Neural cell (in vitro differentiated cells): ENCODE data around the gene NKAIN4. TPM values are rescaled to one million over a fixed set of nuclear protein-coding genes. Genes with fewer than 3 reads are reported as not detected.

Experiments used
- H2AFZ ChIP-seq: fragments of 200-600, 300-800 bp; sonication (generic), shearing (Covaris generic); 2 replicates; pipeline ENCODE4 v1.6.0; 2014; ENCODE audit warnings: low read depth, mild to moderate bottlenecking, antibody characterized with exemption, low read length, moderate library complexity
- H3F3A ChIP-seq: fragments of 200-600 bp; shearing (Covaris generic); 2 replicates; pipeline ENCODE4 v1.6.1; 2016; ENCODE audit warnings: mild to moderate bottlenecking, moderate library complexity, mixed read lengths, antibody characterized with exemption, low read length; ENCODE audit not compliant: insufficient read depth, poor library complexity, severe bottlenecking
- H3K27ac ChIP-seq: fragments of 200-600, 300-800 bp; sonication (generic), shearing (Covaris generic); 2 replicates; pipeline ENCODE4 v1.5.1; 2014; ENCODE audit warnings: mild to moderate bottlenecking, low read length, moderate library complexity
- H3K27me3 ChIP-seq: fragments of 300-800, 200-600 bp; sonication (generic), shearing (Covaris generic); 2 replicates; pipeline ENCODE4 v1.6.0; 2014; ENCODE audit warnings: mild to moderate bottlenecking, low read depth, low read length, moderate library complexity; ENCODE audit not compliant: insufficient read depth
- H3K36me3 ChIP-seq: fragments of 300-800, 200-600 bp; sonication (generic), shearing (Covaris generic); 2 replicates; pipeline ENCODE4 v1.5.1; 2014; ENCODE audit warnings: mild to moderate bottlenecking, antibody characterized with exemption, low read length, moderate library complexity; ENCODE audit not compliant: insufficient read depth
- H3K4me2 ChIP-seq: fragments of 300-800, 200-600 bp; sonication (generic), shearing (Covaris generic); 2 replicates; pipeline ENCODE4 v1.6.0; 2014; ENCODE audit warnings: mild to moderate bottlenecking, low read length
- H3K4me3 ChIP-seq: fragments of 300-800, 200-600 bp; sonication (generic), shearing (Covaris generic); 2 replicates; pipeline ENCODE4 v1.5.1; 2014; ENCODE audit warnings: mild to moderate bottlenecking, low read length, moderate library complexity
- H3K79me2 ChIP-seq: fragments of 200-600 bp; shearing (Covaris generic); replicated peaks from 2 replicates; pipeline ENCODE4 v1.6.0; 2014; ENCODE audit warnings: mild to moderate bottlenecking, low read length, moderate library complexity; ENCODE audit not compliant: insufficient read depth
- H3K9ac ChIP-seq: fragments of 300-800, 200-600 bp; sonication (generic), shearing (Covaris generic); 2 replicates; pipeline ENCODE4 v1.6.1; 2016; ENCODE audit warnings: mild to moderate bottlenecking, low read length, mixed read lengths
- H3K9me2 ChIP-seq: fragments of 200-600 bp; shearing (Covaris generic); 2 replicates; pipeline ENCODE4 v1.6.1; 2016; ENCODE audit warnings: mild to moderate bottlenecking, low read length, mixed read lengths; ENCODE audit not compliant: insufficient read depth
- H3K9me3 ChIP-seq: fragments of 200-600, 300-800 bp; sonication (generic), shearing (Covaris generic); 2 replicates; pipeline ENCODE4 v1.6.1; 2016; ENCODE audit warnings: mild to moderate bottlenecking, mixed run types, low read length, moderate library complexity, mixed read lengths
- H4K20me1 ChIP-seq: fragments of 200-600 bp; shearing (Covaris generic); 2 replicates; pipeline ENCODE4 v1.6.1; 2016; ENCODE audit warnings: mild to moderate bottlenecking, mixed run types; ENCODE audit not compliant: insufficient read depth
- EP300 ChIP-seq: fragments of 450-650 bp; conservative IDR thresholded peaks from 2 replicates; pipeline ENCODE4 v1.6.1; 2014; ENCODE audit warnings: antibody characterized with exemption, mild to moderate bottlenecking, moderate library complexity; ENCODE audit not compliant: poor library complexity, severe bottlenecking
- EZH2 ChIP-seq: fragments of 200-600, 300-800 bp; shearing (Covaris generic), sonication (generic); IDR thresholded peaks from 2 replicates; pipeline ENCODE4 v1.6.1; 2014; ENCODE audit warnings: antibody characterized with exemption, low read length, borderline replicate concordance, mild to moderate bottlenecking; ENCODE audit not compliant: insufficient read depth, poor library complexity, severe bottlenecking
- MXI1 ChIP-seq: fragments of 450-650 bp; conservative IDR thresholded peaks from 2 replicates; pipeline ENCODE4 v1.6.1; 2014; ENCODE audit warnings: antibody characterized with exemption, mild to moderate bottlenecking; ENCODE audit not compliant: poor library complexity, severe bottlenecking
- POLR2AphosphoS5 ChIP-seq: IDR thresholded peaks from 2 replicates; pipeline ENCODE4 v1.6.1; 2012
- RAD21 ChIP-seq: fragments of 450-650 bp; conservative IDR thresholded peaks from 2 replicates; pipeline ENCODE4 v1.6.1; 2014; ENCODE audit warnings: antibody characterized with exemption, mild to moderate bottlenecking, moderate library complexity
- SMC3 ChIP-seq: fragments of 450-650 bp; conservative IDR thresholded peaks from 2 replicates; pipeline ENCODE4 v1.6.1; 2014; ENCODE audit warnings: antibody characterized with exemption, mild to moderate bottlenecking, moderate library complexity; ENCODE audit not compliant: poor library complexity
- TAF1 ChIP-seq: IDR thresholded peaks from 2 replicates; pipeline ENCODE4 v1.6.1; 2012; ENCODE audit warnings: low read depth
- polyA plus RNA-seq: library from polyadenylated mRNA; depleted of rRNA; stranded (reverse); fragments of >200 nt; gene quantifications from 2 replicates; pipeline ENCODE4 v1.2.3, GENCODE V29; 2014
- TF ChIP-seq, protein P1 (sequence below): fragments of 450-650 bp; IDR thresholded peaks from 2 replicates; pipeline ENCODE4 v1.5.1; 2014; ENCODE audit warnings: antibody characterized with exemption, mild to moderate bottlenecking, moderate library complexity; ENCODE audit not compliant: poor library complexity, severe bottlenecking
- TF ChIP-seq, protein P2 (sequence below): IDR thresholded peaks from 2 replicates; pipeline ENCODE4 v1.6.1; 2012; ENCODE audit warnings: borderline replicate concordance

NKAIN4 gene
- polyA plus RNA-seq, 1 donor from 2014 or later: 11.2 TPM

DNA sequence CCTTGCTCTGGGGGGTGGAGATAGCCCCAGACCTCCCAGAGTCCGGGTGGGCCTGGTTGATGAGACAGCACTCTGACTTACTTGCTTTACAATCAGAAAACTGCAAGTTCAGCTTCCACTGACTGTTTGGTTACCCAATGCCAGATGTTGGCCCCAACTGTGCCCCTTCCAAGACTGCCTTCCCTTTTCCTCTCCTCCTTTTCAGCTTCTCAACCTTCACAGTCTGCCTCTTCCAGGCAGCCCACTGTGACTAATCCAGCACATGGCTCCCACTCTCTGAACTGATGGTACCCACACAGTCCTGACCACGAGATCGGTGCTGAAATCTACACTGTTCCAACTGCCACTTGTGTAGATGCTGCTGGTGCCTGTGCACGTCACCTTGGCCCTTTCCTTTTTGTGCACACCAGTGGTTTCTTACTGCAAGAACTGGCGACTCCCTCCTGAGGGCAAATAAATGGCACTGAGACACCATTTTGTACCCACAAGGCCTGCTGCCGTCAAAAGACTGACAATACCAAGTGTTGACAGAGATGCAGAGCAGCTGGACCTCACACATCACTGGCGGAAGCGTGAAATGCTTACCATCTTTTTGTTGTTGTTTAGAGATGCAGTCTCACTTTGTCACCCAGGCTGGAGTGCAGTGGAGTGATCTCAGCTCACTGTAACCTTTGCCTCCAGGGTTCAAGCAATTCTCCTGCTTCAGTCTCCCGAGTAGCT lies 16.5 kb upstream of the NKAIN4 start:
- H3K9ac ChIP-seq: no peak overlapping the region
- no peak overlapping the region for H3K27ac ChIP-seq
- no peak overlapping the region for H3K4me3 ChIP-seq

DNA sequence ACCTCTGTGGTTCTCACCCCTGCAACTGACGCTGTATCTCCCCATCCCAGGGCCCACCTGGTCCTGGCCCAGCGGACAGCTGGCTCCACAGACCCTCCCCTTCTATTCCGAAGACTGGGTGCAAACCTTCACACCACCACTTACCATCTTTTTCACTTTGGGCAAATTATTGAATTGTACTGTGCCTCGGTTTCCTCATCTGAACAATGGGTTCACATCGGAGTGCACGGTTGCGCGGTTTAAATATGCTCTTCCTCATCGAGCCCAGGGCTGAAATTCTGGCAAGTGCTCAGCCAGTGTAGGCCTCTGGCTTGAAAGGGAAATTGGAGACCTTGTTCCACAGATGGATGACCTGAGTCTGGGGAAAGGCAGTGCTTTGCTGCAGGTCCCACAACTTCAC lies 15.5 kb upstream of the NKAIN4 start:
- Histone ChIP-seq H3K9me2 (no peaks in the 10 kb centered on the region), H3K79me2 (peaks cover 26% of the 10 kb centered on the region), H2AFZ (no peak overlapping the region), H3F3A (no peaks in the 10 kb centered on the region), H3K4me2 (no peak overlapping the region), H3K27me3 (no peaks in the 10 kb centered on the region), H3K4me3 (no peak overlapping the region), H3K9me3 (no peaks in the 10 kb centered on the region), H3K36me3 (no peaks in the 10 kb centered on the region), H3K9ac (no peak overlapping the region), H4K20me1 (no peaks in the 10 kb centered on the region), H3K27ac (no peak overlapping the region)
- TF ChIP-seq MXI1 (no peak), RAD21 (no peak), POLR2AphosphoS5 (no peak)
- TF ChIP-seq, protein P1, sequence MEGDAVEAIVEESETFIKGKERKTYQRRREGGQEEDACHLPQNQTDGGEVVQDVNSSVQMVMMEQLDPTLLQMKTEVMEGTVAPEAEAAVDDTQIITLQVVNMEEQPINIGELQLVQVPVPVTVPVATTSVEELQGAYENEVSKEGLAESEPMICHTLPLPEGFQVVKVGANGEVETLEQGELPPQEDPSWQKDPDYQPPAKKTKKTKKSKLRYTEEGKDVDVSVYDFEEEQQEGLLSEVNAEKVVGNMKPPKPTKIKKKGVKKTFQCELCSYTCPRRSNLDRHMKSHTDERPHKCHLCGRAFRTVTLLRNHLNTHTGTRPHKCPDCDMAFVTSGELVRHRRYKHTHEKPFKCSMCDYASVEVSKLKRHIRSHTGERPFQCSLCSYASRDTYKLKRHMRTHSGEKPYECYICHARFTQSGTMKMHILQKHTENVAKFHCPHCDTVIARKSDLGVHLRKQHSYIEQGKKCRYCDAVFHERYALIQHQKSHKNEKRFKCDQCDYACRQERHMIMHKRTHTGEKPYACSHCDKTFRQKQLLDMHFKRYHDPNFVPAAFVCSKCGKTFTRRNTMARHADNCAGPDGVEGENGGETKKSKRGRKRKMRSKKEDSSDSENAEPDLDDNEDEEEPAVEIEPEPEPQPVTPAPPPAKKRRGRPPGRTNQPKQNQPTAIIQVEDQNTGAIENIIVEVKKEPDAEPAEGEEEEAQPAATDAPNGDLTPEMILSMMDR: no peak

More for the DNA sequence above, 16.5 kb upstream of the NKAIN4 start:
- H3K79me2 ChIP-seq: peaks cover 30% of the 10 kb centered on the region
- H2AFZ ChIP-seq: no peak overlapping the region
- no peak overlapping the region for H3K4me2 ChIP-seq
- H3K27me3 ChIP-seq: no peaks in the 10 kb centered on the region
- H3K9me3 ChIP-seq: no peaks in the 10 kb centered on the region
- H3F3A ChIP-seq: no peaks in the 10 kb centered on the region
- H4K20me1 ChIP-seq: no peaks in the 10 kb centered on the region
- no peak for TF ChIP-seq EP300
- TF ChIP-seq, protein P2, sequence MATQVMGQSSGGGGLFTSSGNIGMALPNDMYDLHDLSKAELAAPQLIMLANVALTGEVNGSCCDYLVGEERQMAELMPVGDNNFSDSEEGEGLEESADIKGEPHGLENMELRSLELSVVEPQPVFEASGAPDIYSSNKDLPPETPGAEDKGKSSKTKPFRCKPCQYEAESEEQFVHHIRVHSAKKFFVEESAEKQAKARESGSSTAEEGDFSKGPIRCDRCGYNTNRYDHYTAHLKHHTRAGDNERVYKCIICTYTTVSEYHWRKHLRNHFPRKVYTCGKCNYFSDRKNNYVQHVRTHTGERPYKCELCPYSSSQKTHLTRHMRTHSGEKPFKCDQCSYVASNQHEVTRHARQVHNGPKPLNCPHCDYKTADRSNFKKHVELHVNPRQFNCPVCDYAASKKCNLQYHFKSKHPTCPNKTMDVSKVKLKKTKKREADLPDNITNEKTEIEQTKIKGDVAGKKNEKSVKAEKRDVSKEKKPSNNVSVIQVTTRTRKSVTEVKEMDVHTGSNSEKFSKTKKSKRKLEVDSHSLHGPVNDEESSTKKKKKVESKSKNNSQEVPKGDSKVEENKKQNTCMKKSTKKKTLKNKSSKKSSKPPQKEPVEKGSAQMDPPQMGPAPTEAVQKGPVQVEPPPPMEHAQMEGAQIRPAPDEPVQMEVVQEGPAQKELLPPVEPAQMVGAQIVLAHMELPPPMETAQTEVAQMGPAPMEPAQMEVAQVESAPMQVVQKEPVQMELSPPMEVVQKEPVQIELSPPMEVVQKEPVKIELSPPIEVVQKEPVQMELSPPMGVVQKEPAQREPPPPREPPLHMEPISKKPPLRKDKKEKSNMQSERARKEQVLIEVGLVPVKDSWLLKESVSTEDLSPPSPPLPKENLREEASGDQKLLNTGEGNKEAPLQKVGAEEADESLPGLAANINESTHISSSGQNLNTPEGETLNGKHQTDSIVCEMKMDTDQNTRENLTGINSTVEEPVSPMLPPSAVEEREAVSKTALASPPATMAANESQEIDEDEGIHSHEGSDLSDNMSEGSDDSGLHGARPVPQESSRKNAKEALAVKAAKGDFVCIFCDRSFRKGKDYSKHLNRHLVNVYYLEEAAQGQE: no peak
- TF ChIP-seq EZH2: no peak
- TF ChIP-seq RAD21: no peak
- TF ChIP-seq SMC3: no peak
- no peak for TF ChIP-seq POLR2AphosphoS5
- no peak for TF ChIP-seq MXI1
- no peak for TF ChIP-seq TAF1
- TF ChIP-seq, protein P1: no peak
- no peaks in the 10 kb centered on the region for H3K36me3 ChIP-seq
- no peaks in the 10 kb centered on the region for H3K9me2 ChIP-seq
